SK-N-SH (cell line): ENCODE results near the gene COQ5.
A peak's percentile ranks its signal among the peaks of the same experiment; 100 is the strongest.

Source experiments
- CHD2 ChIP-seq: fragments of 150-350 bp; IDR thresholded peaks from 2 replicates; pipeline ENCODE4 v1.6.1; 2018; ENCODE audit warnings: low read length; ENCODE audit not compliant: partially characterized antibody
- ELF1 ChIP-seq: IDR thresholded peaks from 2 replicates; pipeline ENCODE4 v1.4.0; 2012
- FOXM1 ChIP-seq: IDR thresholded peaks from 2 replicates; pipeline ENCODE4 v1.4.0; 2012; ENCODE audit warnings: low read depth, mild to moderate bottlenecking
- JUND ChIP-seq: IDR thresholded peaks from 2 replicates; pipeline ENCODE4 v1.4.0; 2012
- NRF1 ChIP-seq: IDR thresholded peaks from 2 replicates; pipeline ENCODE4 v1.6.1; 2012; ENCODE audit warnings: low read depth, mild to moderate bottlenecking, low read length
- POLR2AphosphoS5 ChIP-seq: IDR thresholded peaks from 2 replicates; pipeline ENCODE4 v1.6.1; 2012; ENCODE audit warnings: low read depth, low read length
- RAD21 ChIP-seq: IDR thresholded peaks from 2 replicates; pipeline ENCODE4 v1.6.1; 2012; ENCODE audit warnings: mild to moderate bottlenecking, low read length
- RCOR1 ChIP-seq: fragments of 150-350 bp; IDR thresholded peaks from 2 replicates; pipeline ENCODE4 v1.6.1; 2017; ENCODE audit warnings: antibody characterized with exemption, low read length
- TAF1 ChIP-seq: IDR thresholded peaks from 2 replicates; pipeline ENCODE4 v1.6.1; 2012; ENCODE audit warnings: low read depth, mild to moderate bottlenecking, low read length, moderate library complexity, borderline replicate concordance
- TCF12 ChIP-seq: IDR thresholded peaks from 2 replicates; pipeline ENCODE4 v1.4.0; 2012
- YY1 ChIP-seq: IDR thresholded peaks from 2 replicates; pipeline ENCODE4 v1.4.0; 2012; ENCODE audit warnings: low read depth, mild to moderate bottlenecking
- TF ChIP-seq, protein P1 (sequence below): fragments of 200-600 bp; sonication (generic); IDR thresholded peaks from 2 replicates; pipeline ENCODE4 v1.6.1; 2017; ENCODE audit warnings: antibody characterized with exemption, mild to moderate bottlenecking, moderate library complexity
- TF ChIP-seq, protein P2 (sequence below): IDR thresholded peaks from 2 replicates; pipeline ENCODE4 v1.4.0; 2012; ENCODE audit warnings: low read depth
- TF ChIP-seq, protein P3 (sequence below): IDR thresholded peaks from 2 replicates; pipeline ENCODE4; 2012

DNA sequence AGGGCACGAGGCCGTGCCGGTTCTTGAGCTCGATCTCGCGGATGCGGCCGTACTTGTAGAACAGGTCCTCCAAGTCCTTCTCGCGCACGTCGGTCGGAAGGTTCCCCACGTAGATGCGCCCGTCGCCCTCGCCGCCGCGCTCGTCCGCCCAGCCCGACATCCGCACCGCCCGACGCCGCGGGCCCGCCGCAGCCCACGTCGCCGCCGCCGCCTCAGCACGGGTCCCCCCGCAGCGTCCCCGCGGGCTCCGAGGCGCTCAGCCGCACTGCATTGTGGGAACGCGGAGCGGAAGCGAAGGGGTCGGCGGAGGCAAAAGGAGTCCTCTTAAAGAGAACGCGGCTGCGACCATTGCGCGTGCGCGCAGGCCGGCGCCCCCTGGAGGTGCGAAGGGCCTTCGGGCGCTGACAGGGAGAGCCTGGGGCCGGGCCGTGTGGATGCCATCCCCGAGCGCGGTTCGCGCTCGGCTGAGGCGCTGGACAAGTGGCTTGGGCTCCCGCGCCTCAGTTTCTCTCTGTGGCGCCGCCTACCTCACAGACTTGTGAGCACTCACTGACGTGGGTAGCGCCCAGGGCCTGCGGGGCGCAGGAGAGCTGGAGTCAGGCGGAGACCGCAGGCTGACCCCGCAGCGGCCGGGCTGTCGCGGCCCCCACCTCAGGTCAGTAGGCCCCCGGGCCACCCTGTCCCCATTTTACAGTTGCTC lies 59.4 kb downstream of the COQ5 start, which contains the start of gene SRSF9:
- TF ChIP-seq, protein P1, sequence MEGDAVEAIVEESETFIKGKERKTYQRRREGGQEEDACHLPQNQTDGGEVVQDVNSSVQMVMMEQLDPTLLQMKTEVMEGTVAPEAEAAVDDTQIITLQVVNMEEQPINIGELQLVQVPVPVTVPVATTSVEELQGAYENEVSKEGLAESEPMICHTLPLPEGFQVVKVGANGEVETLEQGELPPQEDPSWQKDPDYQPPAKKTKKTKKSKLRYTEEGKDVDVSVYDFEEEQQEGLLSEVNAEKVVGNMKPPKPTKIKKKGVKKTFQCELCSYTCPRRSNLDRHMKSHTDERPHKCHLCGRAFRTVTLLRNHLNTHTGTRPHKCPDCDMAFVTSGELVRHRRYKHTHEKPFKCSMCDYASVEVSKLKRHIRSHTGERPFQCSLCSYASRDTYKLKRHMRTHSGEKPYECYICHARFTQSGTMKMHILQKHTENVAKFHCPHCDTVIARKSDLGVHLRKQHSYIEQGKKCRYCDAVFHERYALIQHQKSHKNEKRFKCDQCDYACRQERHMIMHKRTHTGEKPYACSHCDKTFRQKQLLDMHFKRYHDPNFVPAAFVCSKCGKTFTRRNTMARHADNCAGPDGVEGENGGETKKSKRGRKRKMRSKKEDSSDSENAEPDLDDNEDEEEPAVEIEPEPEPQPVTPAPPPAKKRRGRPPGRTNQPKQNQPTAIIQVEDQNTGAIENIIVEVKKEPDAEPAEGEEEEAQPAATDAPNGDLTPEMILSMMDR: peak; percentile 81
- TF ChIP-seq ELF1 (peak; percentile 74; the same call in 1 of the 2 replicates), POLR2AphosphoS5 (peak; percentile 76), FOXM1 (no peak), CHD2 (no peak), JUND (no peak), TCF12 (no peak), NRF1 (peak; percentile 80), RCOR1 (no peak), TAF1 (peak; percentile 78), RAD21 (no peak), YY1 (no peak)
- TF ChIP-seq, protein P2, sequence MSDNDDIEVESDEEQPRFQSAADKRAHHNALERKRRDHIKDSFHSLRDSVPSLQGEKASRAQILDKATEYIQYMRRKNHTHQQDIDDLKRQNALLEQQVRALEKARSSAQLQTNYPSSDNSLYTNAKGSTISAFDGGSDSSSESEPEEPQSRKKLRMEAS: peak; percentile 90
- TF ChIP-seq, protein P3, sequence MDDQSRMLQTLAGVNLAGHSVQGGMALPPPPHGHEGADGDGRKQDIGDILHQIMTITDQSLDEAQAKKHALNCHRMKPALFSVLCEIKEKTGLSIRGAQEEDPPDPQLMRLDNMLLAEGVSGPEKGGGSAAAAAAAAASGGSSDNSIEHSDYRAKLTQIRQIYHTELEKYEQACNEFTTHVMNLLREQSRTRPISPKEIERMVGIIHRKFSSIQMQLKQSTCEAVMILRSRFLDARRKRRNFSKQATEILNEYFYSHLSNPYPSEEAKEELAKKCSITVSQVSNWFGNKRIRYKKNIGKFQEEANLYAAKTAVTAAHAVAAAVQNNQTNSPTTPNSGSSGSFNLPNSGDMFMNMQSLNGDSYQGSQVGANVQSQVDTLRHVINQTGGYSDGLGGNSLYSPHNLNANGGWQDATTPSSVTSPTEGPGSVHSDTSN: peak; percentile 34
